GM21367 (cell line): Measurements from ENCODE around the gene GINS1.
"Not testable (repeated sequence)": the region's sequence is repeated elsewhere in the genome, so short reads cannot be mapped to it uniquely, and the experiment has no call there.

Experiments
- ATAC-seq: cut with Tn5 transposase; IDR thresholded peaks from one replicate; pipeline ENCODE4 v1.9.1; 2021; ENCODE audit not compliant: unreplicated experiment

The GINS1 gene

DNA sequence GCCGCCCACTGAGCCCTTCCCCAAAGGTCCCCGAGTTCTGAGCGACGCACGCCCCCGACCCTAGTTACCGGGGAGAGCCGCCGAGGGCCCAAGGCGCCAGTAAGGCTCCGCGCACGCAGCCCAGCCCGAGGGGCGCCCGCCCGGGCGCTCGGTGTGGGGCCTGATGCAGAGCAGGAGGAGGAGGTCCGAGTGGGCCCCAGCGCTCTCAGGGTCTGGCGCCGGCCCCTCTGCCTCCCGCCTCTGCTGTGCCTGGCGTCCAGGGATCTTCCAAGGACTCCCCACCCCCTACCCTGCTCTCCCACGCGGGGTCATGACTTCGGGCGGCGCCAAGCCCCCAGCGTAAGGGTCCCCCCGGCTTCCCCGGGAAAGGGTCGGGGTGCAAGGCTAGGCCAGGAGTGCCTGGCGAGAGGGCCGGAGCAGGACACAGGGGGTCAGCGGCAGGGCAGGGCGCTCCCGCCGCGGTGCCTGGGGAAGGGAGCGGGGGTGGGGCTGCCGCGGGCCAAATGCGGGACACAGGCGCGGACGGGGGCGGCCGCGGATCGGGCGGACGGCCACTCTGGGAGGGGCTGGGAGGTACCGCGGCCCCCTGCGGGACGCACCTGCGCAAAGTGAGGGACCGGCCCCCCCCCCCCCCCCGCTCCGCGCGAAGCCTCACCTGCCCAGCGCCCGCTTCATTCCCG, 17.5 kb upstream of the GINS1 start:
- ATAC-seq, result peak; percentile 23

DNA sequence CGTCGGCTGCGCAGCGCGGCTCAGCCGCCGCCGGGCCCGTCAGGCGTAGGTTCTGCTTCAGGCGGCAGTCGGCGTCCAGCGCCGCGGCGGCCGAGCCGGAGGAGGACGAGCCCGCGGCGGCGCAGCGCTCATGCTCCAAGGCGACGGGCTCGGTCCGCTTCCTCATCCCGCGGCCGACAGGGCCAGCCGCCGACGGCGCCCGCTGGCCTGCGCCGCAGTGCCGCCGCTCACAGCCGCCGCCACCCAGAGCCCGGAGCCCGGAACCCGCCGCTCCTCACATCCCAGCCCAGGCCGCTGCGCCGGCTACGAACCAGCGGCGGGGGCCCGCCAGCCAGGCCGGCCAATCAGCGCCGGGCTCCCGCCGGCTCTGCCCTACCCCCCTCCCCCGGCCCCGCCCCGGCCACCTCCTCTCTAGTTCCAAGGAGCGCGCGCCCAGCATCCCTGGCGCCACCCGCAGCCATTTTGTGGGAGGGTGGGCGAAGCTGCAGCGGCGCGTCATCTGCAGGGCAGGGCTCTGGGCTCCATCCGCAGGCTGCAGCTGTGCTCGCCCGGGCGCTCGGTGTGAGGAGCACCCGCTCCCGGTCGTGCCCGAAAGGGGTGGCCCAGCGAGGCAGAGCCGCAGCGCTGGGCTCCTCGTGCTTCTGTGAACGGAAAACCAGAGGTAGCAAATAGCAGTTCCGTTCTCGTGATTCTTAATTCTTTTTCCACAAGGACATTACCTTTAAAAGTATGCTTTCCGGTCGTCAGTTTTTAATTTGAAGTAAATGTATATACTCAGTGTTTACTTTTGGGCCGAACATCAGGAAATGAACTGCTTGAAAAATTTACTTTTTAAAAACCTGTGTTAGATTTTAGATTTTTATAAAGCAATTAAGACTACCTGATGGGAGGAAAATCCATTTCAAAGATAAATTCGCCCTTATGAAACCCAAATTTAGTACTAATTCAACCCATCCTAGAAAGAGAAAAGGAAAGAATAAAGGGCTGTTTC, 16.6 kb upstream of the GINS1 start, which contains the start of gene ABHD12:
ABHD12 (minus strand) TSS at position 298 of the 991 bp plus-strand sequence; CDS start at position 166, 132 bp downstream.
- peak; percentile 83 for ATAC-seq

DNA sequence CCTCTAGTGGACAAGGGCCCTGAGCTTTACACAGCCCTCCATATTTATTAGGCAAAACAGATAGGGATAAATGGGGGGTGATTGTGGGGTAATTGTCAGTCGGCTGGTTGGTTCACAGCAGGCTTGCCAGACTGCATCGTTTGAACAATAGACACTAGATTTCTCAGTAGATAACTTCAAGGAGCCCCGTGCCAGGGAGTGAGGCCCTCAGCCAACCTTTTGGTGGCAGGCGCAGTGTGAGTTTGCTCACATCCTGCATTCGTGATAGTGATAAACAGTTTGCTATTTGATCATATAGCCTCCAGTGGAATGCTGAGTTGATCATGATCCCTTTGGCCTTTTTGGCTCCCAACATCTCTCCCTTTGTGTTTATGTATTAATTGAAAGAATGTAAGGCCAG, 13.2 kb upstream of the GINS1 start:
- ATAC-seq, result no peak

DNA sequence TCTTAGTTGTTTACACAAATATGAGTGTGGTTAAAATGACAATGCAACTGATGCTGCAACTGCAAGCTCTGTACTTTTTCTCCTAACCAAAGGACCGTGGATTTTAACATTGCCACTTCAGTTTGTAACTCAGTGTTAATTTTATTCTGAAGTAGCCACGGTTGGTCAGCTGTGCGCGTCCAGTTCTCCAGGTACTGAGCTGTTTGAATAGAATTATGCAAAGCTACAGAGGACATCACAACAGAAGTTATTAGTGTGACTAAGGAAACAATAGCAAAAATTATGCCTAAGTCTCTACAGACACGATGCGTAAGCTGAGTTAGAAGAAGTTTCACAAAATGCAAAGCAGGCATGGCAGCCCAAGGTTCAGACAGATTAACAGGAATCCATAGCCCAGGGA, 12.5 kb upstream of the GINS1 start:
- ATAC-seq, result no peak

DNA sequence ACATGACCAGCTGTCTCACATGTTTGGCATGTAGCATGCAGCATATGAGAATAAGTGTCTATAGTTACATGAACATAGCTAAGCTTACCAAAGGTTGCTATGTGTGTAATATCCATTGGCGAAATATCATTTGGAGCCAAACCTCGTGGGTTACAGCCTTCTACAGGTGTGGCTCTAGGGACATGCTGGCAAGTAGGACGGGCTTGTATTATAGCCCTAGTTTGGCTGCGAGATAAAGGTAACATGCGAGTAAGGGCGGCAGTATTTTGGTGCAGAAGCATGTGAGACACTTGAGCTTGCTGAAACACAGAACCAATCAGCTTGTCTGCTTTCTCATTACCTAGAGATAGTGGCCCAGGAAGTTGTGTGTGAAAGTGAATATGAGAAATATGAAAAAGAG, 10.4 kb upstream of the GINS1 start:
- no peak for ATAC-seq

DNA sequence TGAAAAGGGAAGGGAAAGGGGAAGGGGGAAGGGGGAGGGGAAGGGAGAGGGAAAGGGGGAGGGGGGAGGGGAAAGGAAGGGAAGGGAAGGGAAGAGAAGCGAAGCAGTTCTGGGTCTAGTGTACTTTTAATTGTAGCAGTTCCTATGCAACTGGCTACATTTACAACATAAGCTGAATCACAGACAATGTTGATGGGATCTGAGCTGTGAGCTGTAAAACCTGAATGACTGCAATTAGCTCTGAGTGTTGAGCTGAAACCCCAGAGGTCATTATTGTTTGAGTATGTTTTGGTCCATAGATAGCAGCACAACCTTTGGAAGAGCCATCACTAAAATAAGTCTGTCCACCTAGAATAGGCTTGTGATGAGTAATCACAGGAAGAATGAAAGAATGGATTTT, 9.7 kb upstream of the GINS1 start:
- no peak for ATAC-seq

DNA sequence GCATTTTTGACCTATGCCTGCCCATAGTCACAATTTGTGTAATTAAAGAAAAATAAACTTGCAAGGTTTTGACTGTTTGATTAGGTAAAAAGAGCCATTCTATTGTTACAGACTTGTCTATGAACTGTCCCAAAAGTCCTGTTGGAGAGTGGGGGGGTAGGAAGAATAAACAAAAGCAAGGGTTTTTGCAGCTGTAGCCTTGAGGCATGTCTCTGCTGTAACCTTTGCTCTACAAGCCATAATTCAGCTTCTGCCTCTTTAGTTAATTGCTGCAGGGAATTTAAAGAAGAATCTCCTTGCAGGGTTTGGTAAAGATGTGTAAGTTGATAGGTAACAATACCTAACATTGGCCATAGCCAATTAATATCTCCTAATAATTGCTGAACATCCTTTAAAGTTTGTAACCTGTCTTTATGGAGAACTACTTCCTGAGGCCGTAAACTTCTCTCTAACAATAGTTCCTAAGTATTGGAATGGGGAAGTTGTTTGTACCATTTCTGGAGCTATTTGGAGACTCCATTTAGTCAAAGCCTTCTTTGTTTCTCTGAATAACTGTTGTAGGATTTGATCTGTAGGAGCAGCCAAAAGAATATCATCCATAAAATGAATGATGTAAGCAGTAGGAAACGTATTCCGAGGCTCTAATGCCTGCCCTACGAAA, 9.0 kb upstream of the GINS1 start:
- ATAC-seq, result no peak

DNA sequence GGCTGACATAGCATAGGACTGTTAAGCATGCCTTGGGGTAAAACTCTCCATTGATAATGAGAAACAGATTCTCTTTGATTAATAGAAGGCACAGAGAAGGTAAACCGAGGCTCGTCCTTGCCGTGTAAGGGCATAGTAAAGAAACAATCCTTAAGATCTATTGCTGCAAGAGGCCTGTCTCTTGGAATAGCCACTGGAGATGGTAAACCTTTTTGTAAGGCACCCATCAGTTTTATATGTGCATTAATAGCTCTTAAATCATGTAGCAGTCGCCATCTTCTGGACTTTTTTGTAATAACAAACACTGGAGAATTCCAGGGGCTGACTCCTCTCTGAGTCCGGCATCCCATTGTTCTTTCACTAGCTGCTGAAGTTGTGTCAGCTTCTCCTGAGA, 8.4 kb upstream of the GINS1 start:
- peak; percentile 77 for ATAC-seq

DNA sequence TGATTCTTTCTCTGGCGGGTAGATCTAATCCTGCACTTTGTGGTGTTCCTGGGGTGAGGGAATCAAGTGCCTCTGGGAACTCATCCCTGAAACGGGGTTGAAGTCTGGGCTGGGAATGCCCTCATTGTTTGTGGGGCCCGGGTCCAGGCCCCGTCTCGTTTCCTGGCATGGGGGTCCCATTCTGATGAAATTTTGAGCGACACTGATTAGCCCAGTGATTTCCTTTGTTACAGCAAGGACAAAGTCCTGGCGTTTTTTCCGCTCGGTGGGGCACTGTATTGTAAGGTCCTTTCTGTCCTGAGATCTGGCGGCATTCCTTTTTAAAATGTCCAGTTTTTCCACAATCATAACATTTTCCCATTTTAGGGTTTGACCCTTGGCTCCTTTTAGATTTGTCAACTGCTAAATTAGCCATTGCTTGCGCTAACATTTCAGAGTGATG, 7.2 kb upstream of the GINS1 start:
- not testable (repeated sequence) for ATAC-seq

DNA sequence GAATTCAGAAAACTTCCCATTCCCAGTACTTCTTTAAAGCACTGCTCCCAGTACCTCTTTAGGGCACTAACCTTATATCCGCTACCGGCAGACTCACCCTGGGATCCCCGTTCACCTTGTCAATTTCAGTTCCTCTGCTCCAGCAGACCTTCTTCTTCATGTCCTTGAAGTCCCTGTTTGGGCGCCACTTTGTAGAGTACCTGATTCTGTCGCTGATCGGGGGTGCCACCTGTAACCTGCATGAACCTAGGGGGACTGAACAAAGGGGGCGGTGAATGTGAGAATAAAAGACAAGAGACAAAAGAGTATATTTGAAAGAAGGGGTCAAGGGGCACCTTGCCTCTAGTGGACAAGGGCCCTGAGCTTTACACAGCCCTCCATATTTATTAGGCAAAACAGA, 4.9 kb upstream of the GINS1 start:
- no peak for ATAC-seq

DNA sequence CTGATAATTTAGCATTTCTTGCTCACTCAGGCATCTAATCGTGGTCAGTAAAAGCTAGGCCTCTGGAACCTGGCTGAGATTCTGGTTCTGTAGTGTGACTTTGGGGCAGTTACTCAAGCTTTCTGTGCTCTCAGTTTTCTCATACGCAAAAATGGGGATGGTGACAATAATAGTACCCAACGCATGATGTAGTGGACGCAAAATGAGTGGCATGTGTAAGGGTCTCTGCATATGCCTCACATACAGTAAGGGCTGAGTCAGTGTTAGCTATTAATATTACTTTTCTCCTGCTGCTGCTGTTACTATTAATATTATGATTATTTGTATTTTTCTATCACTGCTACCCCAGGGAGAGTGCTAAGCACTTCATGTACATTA, 686 bp downstream of the GINS1 start:
- ATAC-seq, result no peak

DNA sequence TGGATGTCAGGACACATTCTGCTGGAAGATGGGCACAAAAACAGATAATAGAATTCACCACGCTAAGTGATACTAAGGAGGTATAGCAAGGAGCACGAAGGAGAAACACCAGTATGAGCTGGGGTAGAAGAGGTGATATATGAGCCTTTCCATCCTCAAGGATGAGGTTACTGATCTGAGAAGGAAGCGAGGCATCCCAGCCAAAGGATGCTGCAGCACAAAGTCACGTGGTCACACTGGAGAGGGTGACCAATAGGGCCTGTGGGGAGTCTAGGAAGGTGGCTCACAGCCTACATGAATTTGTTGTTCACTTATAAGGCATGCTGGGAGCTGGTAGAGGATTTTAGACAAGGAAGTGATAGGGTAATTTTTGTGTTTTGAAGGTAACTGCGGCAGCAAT, 1.4 kb downstream of the GINS1 start:
- ATAC-seq, result no peak

DNA sequence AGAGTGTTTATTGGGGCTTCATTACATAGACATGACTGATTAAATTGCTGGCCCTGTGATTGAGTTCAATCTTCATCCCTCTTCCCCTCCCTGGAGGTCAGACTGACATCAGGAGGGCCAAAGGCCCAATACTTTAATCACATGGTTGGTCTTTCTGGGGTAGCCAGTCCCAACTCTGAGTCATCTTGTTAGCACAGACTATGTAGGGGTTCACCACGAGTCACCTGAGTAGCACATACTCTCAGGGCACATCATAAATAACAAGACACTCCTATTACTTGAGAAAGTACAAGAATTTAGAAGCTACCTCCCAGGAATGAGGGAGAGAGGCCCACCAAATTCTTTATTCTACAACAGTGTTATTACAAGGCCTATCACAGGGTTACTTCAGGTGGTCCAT, 11.3 kb downstream of the GINS1 start:
- no peak for ATAC-seq

DNA sequence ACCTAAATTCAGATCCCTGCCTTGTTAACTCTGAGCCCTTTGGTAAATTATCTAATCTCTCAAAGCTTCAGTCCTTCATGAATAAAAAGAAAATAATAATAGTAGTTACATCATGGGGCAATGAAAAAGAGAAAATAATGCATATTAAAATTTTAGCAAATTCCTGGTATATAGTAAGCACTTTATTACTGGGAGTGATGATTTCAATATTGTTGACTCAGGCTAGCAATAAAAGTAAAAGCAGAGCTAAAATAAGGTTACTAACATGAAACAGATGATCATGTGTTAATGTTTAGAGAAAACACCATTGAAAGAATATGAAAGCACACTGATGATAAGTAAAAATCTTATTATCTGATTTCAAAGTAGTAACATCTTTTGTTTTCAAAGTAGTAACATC, 13.6 kb downstream of the GINS1 start:
- no peak for ATAC-seq

DNA sequence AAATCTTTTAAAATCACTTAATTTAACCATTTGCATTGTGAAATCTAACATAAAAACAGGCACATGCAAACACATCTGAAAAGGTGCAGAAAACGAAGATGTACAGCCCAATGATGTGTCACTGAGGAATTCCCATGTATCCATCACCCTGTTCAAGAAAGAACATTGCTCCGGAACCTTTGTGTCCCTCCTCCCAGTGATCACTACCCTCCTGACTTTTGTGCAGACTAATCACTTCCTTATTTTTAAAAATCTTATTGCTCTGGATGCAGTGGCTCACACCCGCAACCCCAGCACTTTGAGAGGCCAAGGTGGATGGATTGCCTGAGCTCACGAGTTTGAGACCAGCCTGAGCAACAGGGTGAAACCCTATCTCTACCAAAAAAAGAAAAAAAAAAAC, 14.6 kb downstream of the GINS1 start:
- no peak for ATAC-seq

DNA sequence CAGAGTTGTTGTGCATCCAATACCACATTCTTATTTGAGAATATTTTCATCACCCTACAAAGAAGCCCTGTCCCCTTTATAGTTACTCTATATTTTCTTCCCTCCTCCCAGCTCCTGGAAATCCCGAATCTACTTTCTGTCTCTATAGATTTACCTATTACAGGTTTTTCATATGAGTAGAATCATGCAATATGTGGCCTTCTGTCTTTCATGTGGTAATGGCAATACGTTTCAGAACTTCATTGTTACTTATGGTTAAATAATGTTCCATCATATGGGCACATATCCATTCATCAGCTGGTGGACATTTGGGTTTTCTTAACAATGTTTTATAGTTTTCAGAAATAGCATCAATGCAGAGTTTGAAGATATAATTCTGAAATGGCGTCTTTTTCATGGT, 17.1 kb downstream of the GINS1 start:
- ATAC-seq, result no peak

DNA sequence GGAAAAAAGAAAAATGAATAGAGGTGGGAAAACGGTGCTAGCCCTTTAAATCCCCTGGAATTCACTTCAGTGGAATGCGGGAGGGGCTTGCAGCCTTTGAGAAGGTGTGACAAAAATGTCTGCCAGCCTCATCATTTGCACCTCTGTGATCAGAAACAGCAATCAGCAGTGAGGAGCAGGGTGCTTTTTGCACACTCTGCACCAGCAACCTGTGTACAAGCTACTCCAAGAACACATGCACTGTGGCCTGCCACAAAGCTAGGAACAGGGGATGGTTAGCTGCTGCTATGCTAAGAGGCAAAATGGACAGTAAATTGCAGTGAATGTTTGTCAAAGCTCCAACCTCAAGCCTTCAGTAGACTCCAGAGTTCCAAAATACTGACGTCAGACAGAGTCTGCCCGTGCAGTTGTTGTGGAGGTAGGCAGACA, 29.7 kb downstream of the GINS1 start:
- no peak for ATAC-seq

DNA sequence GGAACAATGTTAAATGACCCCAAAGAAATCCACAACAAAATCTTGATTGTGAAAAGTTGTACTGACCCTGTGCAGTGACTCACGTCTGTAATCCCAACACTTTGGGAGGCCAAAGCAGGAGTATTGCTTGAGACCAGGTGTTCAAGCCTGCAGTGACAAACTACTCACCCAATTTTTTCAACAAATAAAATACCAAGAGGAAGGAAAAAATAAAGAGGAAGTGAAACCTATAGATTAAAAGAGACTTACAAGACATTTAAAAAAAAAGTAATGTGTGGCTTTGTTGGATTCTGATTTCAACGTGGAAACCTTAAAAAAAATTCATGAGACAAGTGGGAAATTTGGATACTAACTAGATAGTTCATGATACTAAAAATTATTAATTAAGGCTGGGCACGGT, 31.9 kb downstream of the GINS1 start:
- no peak for ATAC-seq

DNA sequence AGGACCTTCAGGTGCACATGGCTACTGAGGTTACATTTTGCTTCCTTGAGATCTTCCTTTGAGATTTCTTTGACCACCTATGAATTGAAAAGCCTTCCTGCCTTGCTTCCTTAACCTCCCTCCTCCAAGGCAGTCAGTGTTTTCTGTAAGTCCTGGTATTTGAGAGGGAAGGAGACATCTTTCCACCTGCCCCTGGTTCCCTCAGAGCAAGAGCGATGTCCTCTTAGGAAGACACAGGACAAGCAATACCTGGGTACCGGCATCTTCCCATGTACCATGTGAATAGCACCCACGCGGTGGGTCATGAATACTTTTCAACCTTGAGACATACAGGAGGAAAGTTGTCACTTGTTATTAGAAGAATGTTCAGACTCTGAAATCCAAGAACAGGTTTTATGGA, 37.1 kb downstream of the GINS1 start:
- no peak for ATAC-seq

DNA sequence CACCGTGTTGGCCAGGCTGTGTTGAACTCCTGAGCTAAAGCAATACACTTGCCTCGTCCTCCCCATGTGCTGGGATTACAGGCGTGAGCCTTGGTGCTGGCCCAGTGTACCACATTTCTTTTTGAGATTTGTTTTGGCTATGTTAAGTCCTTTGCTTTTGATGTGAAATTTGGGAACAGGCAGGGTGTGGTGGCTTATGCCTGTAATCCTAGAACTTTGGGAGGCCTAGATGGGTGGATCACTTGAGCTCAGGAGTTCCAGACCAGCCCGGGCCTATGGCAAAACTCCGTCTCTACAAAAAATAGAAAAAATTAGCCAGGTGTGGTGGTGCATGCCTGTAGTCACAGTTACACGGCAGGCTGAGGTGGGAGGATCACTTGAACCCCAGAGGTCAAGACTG, 40.2 kb downstream of the GINS1 start:
- ATAC-seq, result no peak

DNA sequence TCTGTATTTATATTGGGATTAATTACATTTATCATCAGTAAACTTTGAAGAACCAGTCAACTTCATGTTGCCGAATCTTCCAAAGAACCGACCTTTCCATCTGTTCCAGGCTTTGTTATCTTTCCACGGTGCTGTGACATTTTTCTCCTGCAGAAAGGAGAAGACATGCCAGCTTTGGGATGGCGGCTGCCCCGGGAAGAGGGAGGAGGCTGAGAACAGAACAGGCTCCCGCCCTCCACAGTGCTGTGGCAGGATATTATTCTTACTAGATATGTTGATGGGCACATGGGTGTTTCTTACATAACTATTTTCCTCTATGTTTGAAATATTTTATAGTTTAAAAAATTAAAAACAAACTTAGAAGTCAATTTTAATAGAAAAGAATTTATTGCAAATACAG, 44.9 kb downstream of the GINS1 start:
- ATAC-seq, result no peak
